Tibial nerve (tissue), 4 donors: Measurements from ENCODE around the gene DIP2A. TPM values are rescaled to one million over a fixed set of nuclear protein-coding genes. Genes with fewer than 3 reads are reported as not detected.

ENCODE experiments used
- DNase-seq, 2 donors: peaks; one replicate each; pipeline ENCODE4 v3.0.0-alpha.2; 2019; ENCODE audit warnings: low spot score in 2 of 2
- H3K27ac ChIP-seq, 4 donors: fragments of 200-600 bp; sonication (generic) in 3 of 4; one replicate each; pipeline ENCODE4 v1.5.1; 2017 to 2019; ENCODE audit warnings: mild to moderate bottlenecking in 1 of 4
- H3K27me3 ChIP-seq, 2 donors: fragments of 200-600 bp; sonication (generic) in 1 of 2; one replicate each; pipeline versions ENCODE4 v1.5.1 to v1.6.0; 2017 to 2019
- H3K36me3 ChIP-seq, 3 donors: fragments of 200-600 bp; sonication (generic); one replicate each; pipeline ENCODE4 v1.5.1; 2018 to 2019
- H3K4me1 ChIP-seq, 4 donors: fragments of 200-600 bp; sonication (generic) in 3 of 4; one replicate each; pipeline ENCODE4 v1.5.1; 2017 to 2019
- H3K4me3 ChIP-seq, 4 donors: fragments of 200-600 bp; sonication (generic) in 3 of 4; one replicate each; pipeline ENCODE4 v1.5.1; 2017 to 2019; ENCODE audit warnings: mild to moderate bottlenecking in 1 of 4, moderate library complexity in 1 of 4
- H3K9me3 ChIP-seq, 4 donors: fragments of 200-600 bp; sonication (generic) in 3 of 4; one replicate each; pipeline ENCODE4 v1.5.1; 2017 to 2019
- EP300 ChIP-seq, 2 donors: sonication (generic); formaldehyde crosslinking; IDR thresholded peaks; one replicate each; pipeline ENCODE4 v1.6.1; 2017; ENCODE audit warnings: antibody characterized with exemption in 2 of 2, mild to moderate bottlenecking in 1 of 2
- POLR2A ChIP-seq, 2 donors: fragments of 450-650 bp; IDR thresholded peaks; one replicate each; pipeline ENCODE4 v1.6.1; 2017; ENCODE audit warnings: antibody characterized with exemption in 2 of 2, mild to moderate bottlenecking in 2 of 2, moderate library complexity in 2 of 2
- WGBS, 2 donors: methylation state at CpG; one replicate each; pipeline ENCODE4 v1.1.5; 2018; 5-methylcytosine and 5-hydroxymethylcytosine counted together
- total RNA-seq, 4 donors: library from RNA; depleted of rRNA; stranded (reverse); fragments of >200 nt; gene quantifications; one replicate each; pipeline ENCODE4 v1.1.0, GENCODE V29; 2016
- TF ChIP-seq, protein P1 (sequence below), 5 experiments: fragments of 200-600 bp in 3 of 5; fragments of 450-650 bp in 2 of 5; sonication (generic) in 3 of 5; IDR thresholded peaks; one replicate each; pipeline ENCODE4 v1.5.1; 2016 to 2019; ENCODE audit warnings: antibody characterized with exemption in 5 of 5, mild to moderate bottlenecking in 3 of 5, moderate library complexity in 2 of 5

Gene DIP2A
- total RNA-seq, 4 donors from 2014 or later, result 55.5 to 67.2 (median 59.8) TPM

DNA sequence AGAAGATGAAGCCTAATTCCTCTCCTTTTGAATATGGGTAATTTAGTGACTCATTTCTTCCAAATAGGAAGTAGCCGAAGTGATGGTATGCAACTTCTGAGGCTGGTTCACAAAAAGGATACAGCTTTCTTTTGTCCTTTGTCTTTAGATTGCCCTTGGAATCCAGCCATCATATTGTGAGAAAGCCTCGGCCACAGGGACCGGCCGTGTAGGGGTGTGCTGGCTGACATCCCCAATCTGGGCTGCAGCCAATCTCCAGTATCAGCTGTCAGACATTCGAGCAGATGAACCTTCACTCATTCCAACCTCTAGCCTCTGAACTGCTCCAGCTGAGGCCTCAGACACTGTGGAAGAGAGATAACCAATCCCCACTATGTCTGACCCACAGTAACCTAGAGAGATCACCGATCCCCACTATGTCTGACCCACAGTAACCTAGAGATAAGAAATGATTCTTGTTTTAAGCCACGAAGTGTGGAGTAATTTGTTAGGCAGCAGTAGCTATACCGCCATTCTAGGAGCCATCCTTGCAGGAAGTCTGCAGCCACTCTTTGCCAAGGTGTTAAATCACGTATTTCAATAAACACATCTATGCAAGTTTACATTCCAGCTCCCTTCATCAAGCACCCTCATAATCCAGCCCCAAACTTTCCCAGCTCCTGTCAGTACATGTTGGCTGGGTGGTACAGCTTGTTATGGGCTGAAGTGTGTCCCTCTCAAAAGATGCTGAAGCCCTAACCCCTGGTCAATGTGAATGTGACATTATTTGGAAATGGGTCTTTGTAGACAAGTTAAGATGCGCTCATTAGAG lies 2.9 kb upstream of the DIP2A start:
- peak in 1 of 2 donors; percentile 27 for TF ChIP-seq EP300 (IDR thresholded peaks at IDR 0.05)
- TF ChIP-seq, protein P1, sequence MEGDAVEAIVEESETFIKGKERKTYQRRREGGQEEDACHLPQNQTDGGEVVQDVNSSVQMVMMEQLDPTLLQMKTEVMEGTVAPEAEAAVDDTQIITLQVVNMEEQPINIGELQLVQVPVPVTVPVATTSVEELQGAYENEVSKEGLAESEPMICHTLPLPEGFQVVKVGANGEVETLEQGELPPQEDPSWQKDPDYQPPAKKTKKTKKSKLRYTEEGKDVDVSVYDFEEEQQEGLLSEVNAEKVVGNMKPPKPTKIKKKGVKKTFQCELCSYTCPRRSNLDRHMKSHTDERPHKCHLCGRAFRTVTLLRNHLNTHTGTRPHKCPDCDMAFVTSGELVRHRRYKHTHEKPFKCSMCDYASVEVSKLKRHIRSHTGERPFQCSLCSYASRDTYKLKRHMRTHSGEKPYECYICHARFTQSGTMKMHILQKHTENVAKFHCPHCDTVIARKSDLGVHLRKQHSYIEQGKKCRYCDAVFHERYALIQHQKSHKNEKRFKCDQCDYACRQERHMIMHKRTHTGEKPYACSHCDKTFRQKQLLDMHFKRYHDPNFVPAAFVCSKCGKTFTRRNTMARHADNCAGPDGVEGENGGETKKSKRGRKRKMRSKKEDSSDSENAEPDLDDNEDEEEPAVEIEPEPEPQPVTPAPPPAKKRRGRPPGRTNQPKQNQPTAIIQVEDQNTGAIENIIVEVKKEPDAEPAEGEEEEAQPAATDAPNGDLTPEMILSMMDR (IDR thresholded peaks at IDR 0.05), result no peak
- Histone ChIP-seq H3K4me3 (no peak overlapping the region), H3K4me1 (peaks cover 0 to 56% (median 35%) of the 10 kb centered on the region in 4 donors), H3K27ac (peak overlapping the region in 2 of 4 donors; percentile 12 to 14), H3K36me3 (no peaks in the 10 kb centered on the region), H3K27me3 (no peaks in the 10 kb centered on the region), H3K9me3 (no peaks in the 10 kb centered on the region)
- 37 to 43% methylated on average over 10 of the region's 10 CpGs for WGBS, 2 donors
- DNase-seq, result no peak

DNA sequence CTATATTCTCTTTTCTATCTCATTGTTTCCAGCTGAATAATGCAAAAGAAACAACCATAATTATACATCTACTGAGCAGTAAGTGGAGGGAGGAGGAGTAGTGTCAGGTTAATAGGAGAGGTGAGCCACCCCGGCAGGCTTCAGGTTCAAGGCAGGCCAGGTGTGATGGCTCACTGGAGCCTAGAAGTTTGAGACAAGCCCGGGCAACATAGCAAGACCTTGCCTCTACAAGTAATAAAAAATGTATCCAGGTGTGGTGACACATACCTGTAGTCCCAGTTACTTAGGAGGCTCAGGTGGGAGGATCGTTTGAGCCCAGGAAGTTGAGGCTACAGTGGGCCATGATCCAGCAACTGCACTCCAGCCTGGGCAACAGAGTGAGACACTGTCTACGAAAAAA lies 1.9 kb upstream of the DIP2A start:
- TF ChIP-seq POLR2A (IDR thresholded peaks at IDR 0.05) (no peak), EP300 (IDR thresholded peaks at IDR 0.05) (no peak)
- TF ChIP-seq, protein P1 (IDR thresholded peaks at IDR 0.05), result no peak
- WGBS, 2 donors, result 88 to 92% methylated on average over 4 of the region's 4 CpGs
- Histone ChIP-seq H3K4me3 (no peak overlapping the region), H3K36me3 (no peaks in the 10 kb centered on the region), H3K27me3 (no peaks in the 10 kb centered on the region), H3K27ac (peak overlapping the region in 1 of 4 donors; percentile 14), H3K4me1 (peaks cover 0 to 59% (median 35%) of the 10 kb centered on the region in 4 donors), H3K9me3 (no peaks in the 10 kb centered on the region)
- no peak for DNase-seq

DNA sequence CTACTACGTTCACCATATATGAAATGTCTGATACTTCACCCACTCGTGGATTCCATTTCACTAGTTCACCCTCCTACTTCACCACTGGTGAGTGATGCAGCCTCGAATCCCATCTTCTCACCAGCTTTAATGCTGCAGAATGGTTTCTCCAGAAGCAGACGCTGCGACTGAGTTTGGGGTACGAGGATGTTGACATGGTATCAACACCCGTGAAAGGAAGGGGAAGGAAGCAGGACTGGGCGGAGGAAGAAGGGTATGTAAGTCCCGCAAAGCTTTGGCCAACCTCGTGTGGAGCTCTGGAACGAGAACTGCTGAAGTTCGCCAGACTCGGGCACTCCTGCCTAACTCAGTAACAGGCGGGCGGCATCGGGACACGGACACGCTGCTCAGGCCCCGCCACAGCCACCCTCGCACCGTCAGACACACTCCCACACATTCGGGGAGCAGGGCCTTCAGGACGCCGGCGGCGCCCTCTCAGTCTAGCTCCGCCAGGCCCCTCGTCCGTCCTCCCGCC lies 833 bp upstream of the DIP2A start:
- WGBS, 2 donors, result 0 to 2% methylated on average over 29 to 30 of the region's 30 CpGs
- DNase-seq, result peak in 1 of 2 donors; percentile 22

DNA sequence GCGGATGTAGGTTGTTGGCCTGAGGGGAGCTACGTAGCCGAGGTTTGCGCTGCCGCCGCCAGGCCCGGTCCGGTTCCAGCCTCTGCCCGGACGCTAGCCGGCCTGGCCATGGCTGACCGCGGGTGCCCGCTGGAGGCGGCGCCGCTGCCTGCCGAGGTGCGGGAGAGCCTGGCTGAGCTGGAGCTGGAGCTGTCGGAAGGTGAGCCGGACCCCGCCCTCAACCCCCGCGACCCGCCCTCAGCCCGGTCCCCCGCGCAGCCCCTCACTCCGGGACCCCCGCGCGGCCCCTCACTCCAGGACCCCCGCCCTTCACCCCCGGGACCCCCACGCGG lies 299 bp downstream of the DIP2A start:
- no peaks in the 10 kb centered on the region for H3K27me3 ChIP-seq
- DNase-seq, result no peak
- WGBS, 2 donors, result 1 to 5% methylated on average over 11 to 21 of the region's 36 CpGs
- no peaks in the 10 kb centered on the region for H3K9me3 ChIP-seq
- H3K4me1 ChIP-seq, result peaks cover 0 to 67% (median 34%) of the 10 kb centered on the region in 4 donors
- peak overlapping the region; percentile 73 to 99 (median 84) for H3K4me3 ChIP-seq
- TF ChIP-seq, protein P1 (IDR thresholded peaks at IDR 0.05), result no peak
- TF ChIP-seq EP300 (IDR thresholded peaks at IDR 0.05) (no peak), POLR2A (IDR thresholded peaks at IDR 0.05) (no peak)
- H3K36me3 ChIP-seq, result no peaks in the 10 kb centered on the region
- peak overlapping the region; percentile 84 to 92 (median 90) for H3K27ac ChIP-seq

More for the DNA sequence above, 833 bp upstream of the DIP2A start:
- peak overlapping the region; percentile 49 to 88 (median 80) for H3K27ac ChIP-seq
- no peaks in the 10 kb centered on the region for H3K36me3 ChIP-seq
- TF ChIP-seq POLR2A (IDR thresholded peaks at IDR 0.05), result no peak
- no peak for TF ChIP-seq EP300 (IDR thresholded peaks at IDR 0.05)
- TF ChIP-seq, protein P1 (IDR thresholded peaks at IDR 0.05), result no peak
- H3K4me1 ChIP-seq, result peaks cover 0 to 70% (median 35%) of the 10 kb centered on the region in 4 donors
- H3K27me3 ChIP-seq, result no peaks in the 10 kb centered on the region
- H3K4me3 ChIP-seq, result peak overlapping the region; percentile 73 to 99 (median 86)
- H3K9me3 ChIP-seq, result no peaks in the 10 kb centered on the region
